ENCODE results near the gene PEPD. TPM values are rescaled to one million over a fixed set of nuclear protein-coding genes. Genes with fewer than 3 reads are reported as not detected.

The PEPD gene
- total RNA-seq, 4 donors from 2014 or later: 116 to 1,166 (median 748) TPM

- peaks cover 0 to 54% (median 2%) of the 10 kb centered on the region in 4 donors for H3K4me1 ChIP-seq
These were observed 122.4 kb downstream of the PEPD start for GRCh38 chr19:33399081-33399744.

DNA sequence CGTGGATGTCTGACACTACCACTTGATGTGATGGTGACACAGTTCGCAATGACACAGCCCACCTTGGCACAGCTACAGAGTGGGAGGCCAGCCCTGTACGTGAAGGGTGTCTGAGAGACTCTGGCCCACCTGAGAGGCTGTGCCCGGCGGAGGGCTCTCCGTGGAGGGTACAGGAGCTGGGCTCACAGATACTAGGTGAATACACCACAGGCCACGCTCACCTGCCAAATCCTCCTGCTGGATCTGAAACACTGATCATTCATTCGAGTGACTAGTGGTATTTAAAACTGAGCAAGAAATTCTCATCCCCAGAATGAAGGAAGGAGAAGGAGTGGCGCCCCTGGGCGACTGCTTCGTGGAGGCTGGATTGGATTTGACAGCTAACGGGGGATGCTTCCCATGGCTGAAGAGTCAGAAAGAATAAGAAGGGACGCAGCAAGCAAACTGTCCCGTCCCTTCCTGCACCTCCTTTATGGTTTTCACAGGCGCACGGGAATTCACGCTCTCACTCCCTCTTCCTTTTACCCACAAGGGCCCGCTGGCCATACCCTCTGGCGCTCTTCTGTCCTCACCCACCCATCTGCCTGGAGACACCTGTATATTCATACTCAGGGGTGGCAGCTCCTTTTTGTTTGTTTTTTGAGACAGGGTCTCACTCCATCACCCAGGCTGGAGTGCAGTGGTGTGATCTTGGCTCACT lies 123.1 kb downstream of the PEPD start:
- TF ChIP-seq, protein P1, sequence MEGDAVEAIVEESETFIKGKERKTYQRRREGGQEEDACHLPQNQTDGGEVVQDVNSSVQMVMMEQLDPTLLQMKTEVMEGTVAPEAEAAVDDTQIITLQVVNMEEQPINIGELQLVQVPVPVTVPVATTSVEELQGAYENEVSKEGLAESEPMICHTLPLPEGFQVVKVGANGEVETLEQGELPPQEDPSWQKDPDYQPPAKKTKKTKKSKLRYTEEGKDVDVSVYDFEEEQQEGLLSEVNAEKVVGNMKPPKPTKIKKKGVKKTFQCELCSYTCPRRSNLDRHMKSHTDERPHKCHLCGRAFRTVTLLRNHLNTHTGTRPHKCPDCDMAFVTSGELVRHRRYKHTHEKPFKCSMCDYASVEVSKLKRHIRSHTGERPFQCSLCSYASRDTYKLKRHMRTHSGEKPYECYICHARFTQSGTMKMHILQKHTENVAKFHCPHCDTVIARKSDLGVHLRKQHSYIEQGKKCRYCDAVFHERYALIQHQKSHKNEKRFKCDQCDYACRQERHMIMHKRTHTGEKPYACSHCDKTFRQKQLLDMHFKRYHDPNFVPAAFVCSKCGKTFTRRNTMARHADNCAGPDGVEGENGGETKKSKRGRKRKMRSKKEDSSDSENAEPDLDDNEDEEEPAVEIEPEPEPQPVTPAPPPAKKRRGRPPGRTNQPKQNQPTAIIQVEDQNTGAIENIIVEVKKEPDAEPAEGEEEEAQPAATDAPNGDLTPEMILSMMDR (IDR thresholded peaks at IDR 0.05): no peak
- no peak for TF ChIP-seq POLR2A (IDR thresholded peaks at IDR 0.05)
- peaks cover 0 to 54% (median 2%) of the 10 kb centered on the region in 4 donors for H3K4me1 ChIP-seq

More at GRCh38 chr19:33399081-33399744, 122.4 kb downstream of the PEPD start:
- no peak overlapping the region for H3K27ac ChIP-seq
- H3K36me3 ChIP-seq: peaks cover 0 to 12% (median 0%) of the 10 kb centered on the region in 3 donors
- H3K27me3 ChIP-seq: no peaks in the 10 kb centered on the region
- H3K9me3 ChIP-seq: no peaks in the 10 kb centered on the region
- TF ChIP-seq, protein P1 (IDR thresholded peaks at IDR 0.05): no peak
- TF ChIP-seq POLR2A (IDR thresholded peaks at IDR 0.05): no peak
- no peak overlapping the region for H3K4me3 ChIP-seq
- peak in 2 of 3 donors; percentile 25 to 44 for DNase-seq

GRCh38 chr19:33397536-33398360 lies 123.8 kb downstream of the PEPD start:
- Histone ChIP-seq H3K27me3 (no peaks in the 10 kb centered on the region), H3K27ac (no peak overlapping the region), H3K4me1 (peaks cover 0 to 56% (median 2%) of the 10 kb centered on the region in 4 donors), H3K9me3 (no peaks in the 10 kb centered on the region), H3K36me3 (peaks cover 0 to 12% (median 0%) of the 10 kb centered on the region in 3 donors), H3K4me3 (no peak overlapping the region)
- DNase-seq: peak in 2 of 3 donors; percentile 40 to 43
- TF ChIP-seq, protein P1 (IDR thresholded peaks at IDR 0.05): no peak
- no peak for TF ChIP-seq POLR2A (IDR thresholded peaks at IDR 0.05)

More for the DNA sequence above, 123.1 kb downstream of the PEPD start:
- no peaks in the 10 kb centered on the region for H3K27me3 ChIP-seq
- no peaks in the 10 kb centered on the region for H3K9me3 ChIP-seq
- peak in 2 of 3 donors; percentile 23 to 27 for DNase-seq
- H3K4me3 ChIP-seq: no peak overlapping the region
- no peak overlapping the region for H3K27ac ChIP-seq
- peaks cover 0 to 12% (median 0%) of the 10 kb centered on the region in 3 donors for H3K36me3 ChIP-seq

DNA sequence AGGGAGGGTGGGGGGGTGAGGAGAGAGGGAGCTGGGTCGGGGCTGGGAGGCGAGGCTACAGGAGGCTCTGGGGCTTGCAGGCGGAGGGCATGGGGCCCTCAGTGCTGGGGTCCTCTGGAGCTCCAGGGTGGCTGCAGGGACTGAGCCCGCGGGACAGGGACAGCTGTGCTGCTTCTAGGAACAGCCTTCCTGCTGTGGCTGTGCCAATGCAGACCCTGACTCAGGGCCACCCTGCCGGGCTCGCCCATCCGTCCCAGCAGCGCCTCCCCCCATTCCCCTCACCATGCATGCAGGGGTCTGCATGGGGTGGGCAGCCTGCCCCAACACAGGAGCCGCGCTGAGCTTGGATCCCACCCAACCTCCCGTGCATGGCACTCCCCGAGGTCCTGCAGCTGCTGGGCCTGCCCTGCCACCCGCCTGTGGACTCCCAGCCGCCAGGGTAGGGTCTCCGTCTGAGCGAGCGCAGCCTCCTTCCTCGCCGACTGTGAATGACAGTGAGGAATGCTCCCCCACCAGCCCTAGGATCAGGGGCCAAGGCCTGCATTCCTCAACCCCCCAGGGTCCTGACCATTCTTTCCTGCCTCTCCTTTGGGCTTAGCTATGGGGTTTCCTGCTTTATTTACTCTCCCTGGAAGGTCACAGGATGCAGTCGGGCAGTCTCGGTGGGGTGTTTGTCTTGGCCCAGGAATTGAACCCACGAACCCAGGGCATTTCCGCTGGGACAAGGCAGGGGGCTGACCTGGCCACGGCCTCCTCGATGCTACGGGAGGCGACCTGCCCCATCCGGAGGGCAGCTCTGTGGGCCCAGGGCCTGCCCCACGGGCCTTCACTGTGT lies 124.7 kb downstream of the PEPD start:
- Histone ChIP-seq H3K27ac (no peak overlapping the region), H3K36me3 (peaks cover 0 to 12% (median 0%) of the 10 kb centered on the region in 3 donors), H3K9me3 (no peaks in the 10 kb centered on the region), H3K4me1 (peaks cover 0 to 56% (median 4%) of the 10 kb centered on the region in 4 donors), H3K27me3 (no peaks in the 10 kb centered on the region), H3K4me3 (no peak overlapping the region)
- peak in 1 of 3 donors; percentile 47 for DNase-seq
- TF ChIP-seq POLR2A (IDR thresholded peaks at IDR 0.05): no peak
- TF ChIP-seq, protein P1 (IDR thresholded peaks at IDR 0.05): no peak

All from Peyer's patch (tissue), 4 donors.